B cell (primary cell): Measurements from ENCODE around the gene TSPAN18. TPM values are rescaled to one million over a fixed set of nuclear protein-coding genes. Genes with fewer than 3 reads are reported as not detected.

Experiments
- ATAC-seq: fragments of 200-7000 bp; cut with Tn5 transposase; one replicate; pipeline ENCODE4 v1.10.0; 2021; ENCODE audit warnings: low read depth, mild to moderate bottlenecking, moderate number of reproducible peaks, moderate library complexity
- CTCF ChIA-PET: fragments of 350-600 bp; sonication (Branson Sonifier 250); formaldehyde crosslinking; loops from one replicate; lab custom pipeline; 2021; ENCODE audit warnings: antibody characterized with exemption, inconsistent platforms; lab: Charles Lee
- POLR2A ChIA-PET: fragments of 350-600 bp; sonication (Branson Sonifier 250); formaldehyde crosslinking; loops from one replicate; lab custom pipeline; 2021; ENCODE audit warnings: antibody characterized with exemption; lab: Charles Lee
- DNase-seq: peaks from one replicate; pipeline ENCODE4 v3.0.0; 2013
- H2AFZ ChIP-seq: 2 replicates; pipeline ENCODE4 v1.6.1; 2012; ENCODE audit warnings: mild to moderate bottlenecking, low read depth, low read length; ENCODE audit not compliant: insufficient read depth, poor library complexity, severe bottlenecking
- H3K27ac ChIP-seq, 2 donors: 1 replicate in 1 of 2; 2 replicates in 1 of 2; pipeline ENCODE4 v1.5.1; 2012 to 2013; ENCODE audit warnings: low read length in 2 of 2, mild to moderate bottlenecking in 2 of 2, moderate library complexity in 1 of 2
- H3K27me3 ChIP-seq, 4 experiments: fragments of 200-600 bp in 1 of 4; sonication (generic) in 1 of 4; replicated peaks in 1 of 4; 1 replicate in 2 of 4; 2 replicates in 2 of 4; pipeline versions ENCODE4 v1.6.1 to v1.7.0; 2013 to 2016; ENCODE audit warnings: low read length in 3 of 4, mild to moderate bottlenecking in 2 of 4, mixed read lengths in 1 of 4, moderate library complexity in 1 of 4; ENCODE audit not compliant: insufficient read depth in 4 of 4, control insufficient read depth in 3 of 4; ENCODE audit errors: control extremely low read depth in 1 of 4
- H3K36me3 ChIP-seq, 2 experiments: replicated peaks in 1 of 2; 1 replicate in 1 of 2; 2 replicates in 1 of 2; pipeline versions ENCODE4 v1.6.1 to v1.7.1; 2013; ENCODE audit warnings: low read length in 1 of 2; ENCODE audit not compliant: insufficient read depth in 2 of 2, control insufficient read depth in 1 of 2; ENCODE audit errors: control extremely low read depth in 1 of 2, extremely low read depth in 1 of 2
- H3K4me1 ChIP-seq, 2 donors: fragments of 200-600 bp in 1 of 2; sonication (generic) in 1 of 2; 1 replicate in 1 of 2; 2 replicates in 1 of 2; pipeline versions ENCODE4 v1.5.1 to v1.6.1; 2013 to 2017; ENCODE audit warnings: low read length in 2 of 2; ENCODE audit not compliant: control insufficient read depth in 2 of 2, insufficient read depth in 2 of 2
- H3K4me2 ChIP-seq: replicated peaks from 2 replicates; pipeline ENCODE3; 2012; ENCODE audit warnings: mild to moderate bottlenecking, low read depth, low read length; ENCODE audit not compliant: poor library complexity, severe bottlenecking
- H3K4me3 ChIP-seq, 5 experiments: fragments of 200-600 bp in 1 of 5; sonication (generic) in 1 of 5; 1 replicate in 3 of 5; 2 replicates in 2 of 5; pipeline versions ENCODE4 v1.5.1 to v1.7.0; 2011 to 2016; ENCODE audit warnings: low read length in 4 of 5, mild to moderate bottlenecking in 4 of 5, low read depth in 2 of 5, control low read depth in 1 of 5, moderate library complexity in 1 of 5; ENCODE audit not compliant: insufficient read depth in 1 of 5; ENCODE audit errors: control extremely low read depth in 1 of 5, extremely low read depth in 1 of 5
- H3K79me2 ChIP-seq: fragments of 200-600 bp; sonication (generic); one replicate; pipeline ENCODE4 v1.6.0; 2016; ENCODE audit warnings: low read length; ENCODE audit not compliant: control insufficient read depth, insufficient read depth
- H3K9ac ChIP-seq: fragments of 200-600 bp; sonication (generic); 2 replicates; pipeline ENCODE4 v1.6.1; 2017; ENCODE audit warnings: mild to moderate bottlenecking, low read length, moderate library complexity
- H3K9me3 ChIP-seq, 3 donors: one replicate each; pipeline versions ENCODE4 v1.6.1 to v1.7.1; 2013; ENCODE audit warnings: low read length in 2 of 3; ENCODE audit not compliant: control insufficient read depth in 2 of 3, insufficient read depth in 1 of 3; ENCODE audit errors: control extremely low read depth in 1 of 3
- H4K20me1 ChIP-seq: 2 replicates; pipeline ENCODE4 v1.6.0; 2012; ENCODE audit warnings: mild to moderate bottlenecking, low read length; ENCODE audit not compliant: insufficient read depth, control insufficient read depth, poor library complexity, severe bottlenecking
- H3K27ac Mint-ChIP-seq: one replicate; pipeline ENCODE4 v1.8.0; 2021; ENCODE audit warnings: mixed read lengths
- H3K27me3 Mint-ChIP-seq: one replicate; pipeline ENCODE4 v1.8.0; 2021; ENCODE audit warnings: mixed read lengths
- H3K4me1 Mint-ChIP-seq: one replicate; pipeline ENCODE4 v1.8.0; 2021; ENCODE audit warnings: mixed read lengths
- H3K4me3 Mint-ChIP-seq: one replicate; pipeline ENCODE4 v1.8.0; 2021; ENCODE audit warnings: mixed read lengths
- H3K9me3 Mint-ChIP-seq: one replicate; pipeline ENCODE4 v1.8.0; 2022; ENCODE audit warnings: mixed read lengths; ENCODE audit not compliant: insufficient read depth
- EZH2 ChIP-seq: IDR thresholded peaks from 2 replicates; pipeline ENCODE4 v1.6.1; 2012; ENCODE audit warnings: borderline replicate concordance, low read depth, mild to moderate bottlenecking, moderate library complexity, low read length; ENCODE audit not compliant: insufficient read depth, poor library complexity, severe bottlenecking
- WGBS: methylation state at CpG from one replicate; pipeline ENCODE4 v1.1.5; 2013; ENCODE audit warnings: missing lambda C conversion rate; ENCODE audit not compliant: insufficient coverage; 5-methylcytosine and 5-hydroxymethylcytosine counted together
- intact Hi-C: fragments of 100-400 bp; cut with micrococcal nuclease; formaldehyde crosslinking; loops from one replicate; pipeline ENCODE4 v1.10.0; 2022
- polyA plus RNA-seq: library from polyadenylated mRNA; depleted of rRNA; stranded (reverse); fragments of >200 nt; gene quantifications from 2 replicates; pipeline ENCODE4 v1.2.3, GENCODE V29; 2012
- total RNA-seq, 2 donors: library from RNA; stranded (reverse); fragments of 120-200 nt in 1 of 2; gene quantifications; 1 replicate in 1 of 2; 2 replicates in 1 of 2; pipeline versions ENCODE4 v1.2.3 to v1.2.4, GENCODE V29; 2013 to 2022
- TF ChIP-seq, protein P1 (sequence below): fragments of 200-600 bp; IDR thresholded peaks from one replicate; pipeline ENCODE4 v1.8.0; 2022; ENCODE audit warnings: antibody characterized with exemption, mild to moderate bottlenecking

The TSPAN18 gene
- total and polyA plus RNA-seq, 2 donors (not counting 1 experiment from before 2014, with no cell fraction given), result 0.75 to 2.0 TPM

DNA sequence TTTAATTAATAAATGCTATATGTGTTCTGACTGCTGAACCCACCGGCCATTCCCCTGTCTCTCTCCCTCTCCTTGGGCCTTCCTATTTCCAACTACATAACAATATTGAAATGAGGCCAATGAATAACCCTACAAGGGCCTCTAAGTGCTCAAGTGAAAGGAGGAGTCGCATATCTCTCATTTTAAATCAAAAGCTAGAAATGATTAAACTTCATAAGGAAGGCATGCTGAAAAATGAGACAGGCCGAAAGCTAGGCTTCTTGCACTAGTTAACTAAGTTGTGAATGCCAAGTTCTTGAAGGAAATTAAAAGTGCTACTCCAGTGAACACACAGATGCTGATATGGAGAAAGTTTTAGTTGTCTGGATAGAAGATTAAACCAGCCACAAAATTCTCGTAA, 109.2 kb downstream of the TSPAN18 start:
- WGBS, result 100% methylated on average over 1 of the region's 4 CpGs
- intact Hi-C loops, result no loop called here
- H3K9me3 Mint-ChIP-seq, result no peaks in the 10 kb centered on the region
- H3K27ac Mint-ChIP-seq, result no peak overlapping the region
- Histone ChIP-seq H3K4me3 (no peak overlapping the region), H3K27me3 (peaks cover 0 to 2% (median 0%) of the 10 kb centered on the region in 4 experiments), H3K36me3 (no peaks in the 10 kb centered on the region), H3K4me1 (no peaks in the 10 kb centered on the region), H2AFZ (no peak overlapping the region), H3K4me2 (no peak overlapping the region), H4K20me1 (no peaks in the 10 kb centered on the region), H3K27ac (no peak overlapping the region), H3K9ac (no peak overlapping the region), H3K9me3 (no peaks in the 10 kb centered on the region), H3K79me2 (no peaks in the 10 kb centered on the region)
- no peak overlapping the region for H3K4me3 Mint-ChIP-seq
- peaks cover 17% of the 10 kb centered on the region for H3K27me3 Mint-ChIP-seq
- CTCF ChIA-PET, result no interaction called here
- DNase-seq (no peak), ATAC-seq (no peak)
- TF ChIP-seq, protein P1, sequence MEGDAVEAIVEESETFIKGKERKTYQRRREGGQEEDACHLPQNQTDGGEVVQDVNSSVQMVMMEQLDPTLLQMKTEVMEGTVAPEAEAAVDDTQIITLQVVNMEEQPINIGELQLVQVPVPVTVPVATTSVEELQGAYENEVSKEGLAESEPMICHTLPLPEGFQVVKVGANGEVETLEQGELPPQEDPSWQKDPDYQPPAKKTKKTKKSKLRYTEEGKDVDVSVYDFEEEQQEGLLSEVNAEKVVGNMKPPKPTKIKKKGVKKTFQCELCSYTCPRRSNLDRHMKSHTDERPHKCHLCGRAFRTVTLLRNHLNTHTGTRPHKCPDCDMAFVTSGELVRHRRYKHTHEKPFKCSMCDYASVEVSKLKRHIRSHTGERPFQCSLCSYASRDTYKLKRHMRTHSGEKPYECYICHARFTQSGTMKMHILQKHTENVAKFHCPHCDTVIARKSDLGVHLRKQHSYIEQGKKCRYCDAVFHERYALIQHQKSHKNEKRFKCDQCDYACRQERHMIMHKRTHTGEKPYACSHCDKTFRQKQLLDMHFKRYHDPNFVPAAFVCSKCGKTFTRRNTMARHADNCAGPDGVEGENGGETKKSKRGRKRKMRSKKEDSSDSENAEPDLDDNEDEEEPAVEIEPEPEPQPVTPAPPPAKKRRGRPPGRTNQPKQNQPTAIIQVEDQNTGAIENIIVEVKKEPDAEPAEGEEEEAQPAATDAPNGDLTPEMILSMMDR, result no peak
- TF ChIP-seq EZH2, result no peak
- POLR2A ChIA-PET, result no interaction called here
- no peaks in the 10 kb centered on the region for H3K4me1 Mint-ChIP-seq

DNA sequence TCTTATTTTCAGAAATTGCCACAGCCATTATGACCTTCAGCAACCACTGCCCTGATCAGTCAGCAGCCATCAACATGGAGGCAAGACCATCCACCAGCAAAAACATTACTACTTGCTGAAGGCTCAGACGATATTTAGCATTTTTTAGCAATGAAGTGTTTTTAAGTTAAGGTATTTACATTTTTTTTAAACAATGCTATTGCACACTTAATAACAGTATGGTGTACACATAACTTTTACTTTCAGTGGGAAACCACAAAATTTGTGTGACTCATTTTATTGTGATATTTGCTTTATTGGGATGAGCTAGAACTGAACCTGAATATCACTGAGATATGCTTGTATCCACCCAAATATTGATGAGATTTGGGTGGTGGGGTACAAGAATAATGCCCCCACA, 110.9 kb downstream of the TSPAN18 start:
- no peak overlapping the region for H3K9ac ChIP-seq
- no peaks in the 10 kb centered on the region for H3K9me3 ChIP-seq

More for the DNA sequence above, 110.9 kb downstream of the TSPAN18 start:
- Mint-ChIP-seq H3K27me3 (peaks cover 16% of the 10 kb centered on the region), H3K4me1 (no peaks in the 10 kb centered on the region), H3K4me3 (no peak overlapping the region), H3K27ac (no peak overlapping the region), H3K9me3 (no peaks in the 10 kb centered on the region)
- Histone ChIP-seq H3K27me3 (peaks cover 0 to 2% (median 0%) of the 10 kb centered on the region in 4 experiments), H3K4me1 (no peaks in the 10 kb centered on the region), H3K4me2 (no peak overlapping the region), H3K36me3 (no peaks in the 10 kb centered on the region), H4K20me1 (no peaks in the 10 kb centered on the region), H3K79me2 (no peaks in the 10 kb centered on the region), H3K27ac (no peak overlapping the region), H3K4me3 (no peak overlapping the region), H2AFZ (no peak overlapping the region)
- ChIA-PET POLR2A (no interaction called here), CTCF (no interaction called here)
- intact Hi-C loops, result no loop called here
- ATAC-seq (no peak), DNase-seq (no peak)
- no peak for TF ChIP-seq EZH2
- TF ChIP-seq, protein P1, result no peak
- no CpG with 5 or more reads among the region's 1 CpG for WGBS
